MCF 10A (cell line): ENCODE measurements around the gene ASPA. TPM values are rescaled to one million over a fixed set of nuclear protein-coding genes. Genes with fewer than 3 reads are reported as not detected.

Source experiments
- BruUV-seq: library from RNA; stranded (reverse); fragments of 400-500 nt; replicated peaks from 2 replicates; lab custom pipeline; 2021; lab: Mats Ljungman, UMichigan
- CTCF ChIA-PET: fragments of 300-600 bp; sonication (Branson Sonifier 250); formaldehyde crosslinking; extraction: SDS; loops from one replicate; lab custom pipeline; 2021; ENCODE audit warnings: antibody characterized with exemption, inconsistent platforms; lab: Yijun Ruan, JAX
- POLR2A ChIA-PET: fragments of 300-600, 350-650 bp; sonication (Branson Sonifier 250); formaldehyde crosslinking; extraction: SDS; loops from one replicate; lab custom pipeline; 2020; ENCODE audit warnings: antibody characterized with exemption, inconsistent platforms; lab: Yijun Ruan, JAX
- DNase-seq: peaks from one replicate; pipeline ENCODE4 v3.0.0-alpha.2; 2018; ENCODE audit not compliant: unreplicated experiment
- H3K27ac Mint-ChIP-seq: one replicate; pipeline ENCODE4 v1.8.0; 2022; ENCODE audit warnings: mild to moderate bottlenecking, low read depth, mixed read lengths; ENCODE audit not compliant: unreplicated experiment
- H3K27me3 Mint-ChIP-seq: one replicate; pipeline ENCODE4 v1.8.0; 2022; ENCODE audit warnings: mixed read lengths; ENCODE audit not compliant: insufficient read depth, unreplicated experiment
- H3K36me3 Mint-ChIP-seq: one replicate; pipeline ENCODE4 v1.8.0; 2022; ENCODE audit warnings: mild to moderate bottlenecking, moderate library complexity, mixed read lengths; ENCODE audit not compliant: insufficient read depth, unreplicated experiment
- H3K4me1 Mint-ChIP-seq: one replicate; pipeline ENCODE4 v1.8.0; 2022; ENCODE audit warnings: mixed read lengths; ENCODE audit not compliant: insufficient read depth, unreplicated experiment
- H3K4me3 Mint-ChIP-seq: one replicate; pipeline ENCODE4 v1.8.0; 2022; ENCODE audit warnings: mild to moderate bottlenecking, moderate library complexity, mixed read lengths; ENCODE audit not compliant: unreplicated experiment
- H3K9me3 Mint-ChIP-seq: one replicate; pipeline ENCODE4 v1.8.0; 2022; ENCODE audit warnings: mixed read lengths; ENCODE audit not compliant: unreplicated experiment
- intact Hi-C: fragments of 100-400 bp; cut with micrococcal nuclease; formaldehyde crosslinking; loops from 2 replicates; pipeline ENCODE4 v1.14.1; 2022
- total RNA-seq: library from RNA; stranded (reverse); gene quantifications from 2 replicates; pipeline ENCODE4 v1.2.3, GENCODE V29; 2022
- TF ChIP-seq, protein P1 (sequence below): fragments of 200-600 bp; IDR thresholded peaks from one replicate; pipeline ENCODE4 v1.8.0; 2022; ENCODE audit warnings: antibody characterized with exemption, mild to moderate bottlenecking; ENCODE audit not compliant: unreplicated experiment

ASPA gene
- total RNA-seq, 1 experiment from 2014 or later: 0.54 TPM

- H3K4me1 Mint-ChIP-seq: no peaks in the 10 kb centered on the region
- CTCF ChIA-PET: no interaction called here
- TF ChIP-seq, protein P1, sequence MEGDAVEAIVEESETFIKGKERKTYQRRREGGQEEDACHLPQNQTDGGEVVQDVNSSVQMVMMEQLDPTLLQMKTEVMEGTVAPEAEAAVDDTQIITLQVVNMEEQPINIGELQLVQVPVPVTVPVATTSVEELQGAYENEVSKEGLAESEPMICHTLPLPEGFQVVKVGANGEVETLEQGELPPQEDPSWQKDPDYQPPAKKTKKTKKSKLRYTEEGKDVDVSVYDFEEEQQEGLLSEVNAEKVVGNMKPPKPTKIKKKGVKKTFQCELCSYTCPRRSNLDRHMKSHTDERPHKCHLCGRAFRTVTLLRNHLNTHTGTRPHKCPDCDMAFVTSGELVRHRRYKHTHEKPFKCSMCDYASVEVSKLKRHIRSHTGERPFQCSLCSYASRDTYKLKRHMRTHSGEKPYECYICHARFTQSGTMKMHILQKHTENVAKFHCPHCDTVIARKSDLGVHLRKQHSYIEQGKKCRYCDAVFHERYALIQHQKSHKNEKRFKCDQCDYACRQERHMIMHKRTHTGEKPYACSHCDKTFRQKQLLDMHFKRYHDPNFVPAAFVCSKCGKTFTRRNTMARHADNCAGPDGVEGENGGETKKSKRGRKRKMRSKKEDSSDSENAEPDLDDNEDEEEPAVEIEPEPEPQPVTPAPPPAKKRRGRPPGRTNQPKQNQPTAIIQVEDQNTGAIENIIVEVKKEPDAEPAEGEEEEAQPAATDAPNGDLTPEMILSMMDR: no peak
- no peak for DNase-seq
- BruUV-seq: no TSS peak
- intact Hi-C loops: no loop called here
- H3K27me3 Mint-ChIP-seq: no peaks in the 10 kb centered on the region
- POLR2A ChIA-PET: no interaction called here
- H3K9me3 Mint-ChIP-seq: no peaks in the 10 kb centered on the region
- H3K36me3 Mint-ChIP-seq: no peaks in the 10 kb centered on the region
- H3K4me3 Mint-ChIP-seq: no peak overlapping the region
- no peak overlapping the region for H3K27ac Mint-ChIP-seq
Measured at GRCh38 chr17:3469529-3469928, 6.3 kb upstream of the ASPA start.

DNA sequence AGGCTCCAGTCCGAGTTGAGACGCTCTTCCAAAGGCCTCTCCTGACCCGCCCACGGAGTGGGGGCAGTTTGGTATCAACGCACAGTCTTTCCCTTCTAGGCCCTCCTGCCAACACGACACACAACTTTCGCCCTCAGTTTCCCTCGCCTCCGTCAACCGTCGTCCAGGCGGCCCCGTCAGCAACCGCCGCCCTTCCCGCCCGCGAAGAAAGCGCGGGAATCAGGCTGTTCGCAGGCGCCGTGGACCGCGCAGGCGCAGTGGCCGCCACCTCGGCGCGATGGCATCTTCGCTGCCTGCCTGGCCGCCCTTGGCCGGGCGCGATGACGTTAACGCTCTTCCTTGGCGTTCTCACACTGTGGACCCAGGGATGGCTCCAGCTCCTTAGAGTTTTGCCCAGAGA lies 4.2 kb upstream of the ASPA start, which contains the start of gene SPATA22:
Gene SPATA22, minus strand, starts transcription at position 221 of the 400 bp plus-strand sequence. CDS start 2,494 bp downstream, outside the sequence.
- DNase-seq: no peak
- Mint-ChIP-seq H3K9me3 (no peaks in the 10 kb centered on the region), H3K27me3 (no peaks in the 10 kb centered on the region), H3K4me1 (peaks cover 14% of the 10 kb centered on the region), H3K36me3 (no peaks in the 10 kb centered on the region), H3K4me3 (no peak within 1 kb of the TSS), H3K27ac (no peak within 1 kb of the TSS)
- POLR2A ChIA-PET: no interaction called here
- CTCF ChIA-PET: no interaction called here
- TF ChIP-seq, protein P1: no peak
- BruUV-seq: no TSS peak
- intact Hi-C loops: no loop called here

GRCh38 chr17:3472137-3472536 lies 3.7 kb upstream of the ASPA start:
- Mint-ChIP-seq H3K4me3 (no peak overlapping the region), H3K27ac (no peak overlapping the region), H3K9me3 (no peaks in the 10 kb centered on the region), H3K27me3 (no peaks in the 10 kb centered on the region), H3K4me1 (peaks cover 14% of the 10 kb centered on the region), H3K36me3 (no peaks in the 10 kb centered on the region)
- TF ChIP-seq, protein P1: no peak
- ChIA-PET POLR2A (no interaction called here), CTCF (interaction anchor here (0.6 to 0.7 kb wide), 2 partner anchors 164 to 180 kb away, joined by 3 read pairs; partner anchors contain the start of genes CTNS and SHPK)
- DNase-seq: no peak
- intact Hi-C loops: no loop called here
- no TSS peak for BruUV-seq

DNA sequence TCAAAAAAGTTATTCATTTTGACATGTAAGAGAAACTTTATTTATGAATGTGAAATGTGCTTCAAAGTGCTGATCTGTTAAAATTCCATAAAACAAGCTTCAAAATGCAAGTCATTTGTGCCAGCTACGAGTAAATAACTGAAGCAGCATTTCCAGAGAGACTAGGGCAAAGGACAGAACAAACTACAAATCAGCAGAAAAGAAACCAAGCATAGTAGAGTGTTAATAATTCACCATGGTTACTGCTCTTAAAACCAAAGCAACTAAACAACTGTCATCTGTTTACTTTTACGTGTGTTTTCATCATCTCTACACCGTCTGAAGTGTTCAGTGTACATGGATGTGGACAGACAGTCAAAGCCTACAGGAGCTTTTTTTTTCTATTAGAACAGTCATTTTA lies 1.6 kb upstream of the ASPA start:
- H3K9me3 Mint-ChIP-seq: no peaks in the 10 kb centered on the region
- no peaks in the 10 kb centered on the region for H3K36me3 Mint-ChIP-seq
- no TSS peak for BruUV-seq
- TF ChIP-seq, protein P1: no peak
- H3K4me1 Mint-ChIP-seq: peaks cover 14% of the 10 kb centered on the region
- ChIA-PET CTCF (no interaction called here), POLR2A (no interaction called here)
- intact Hi-C loops: loop anchor here (2.0 kb wide), 1 partner anchor 163 kb away; the partner anchor contains the start of genes CTNS and SHPK
- H3K27ac Mint-ChIP-seq: no peak overlapping the region
- H3K27me3 Mint-ChIP-seq: peaks cover 3% of the 10 kb centered on the region
- no peak for DNase-seq
- H3K4me3 Mint-ChIP-seq: no peak overlapping the region
